Testis (tissue), 2 donors: ENCODE measurements around the gene C1QB.

Source experiments
- POLR2A ChIP-seq: fragments of 450-650 bp; IDR thresholded peaks from one replicate; pipeline ENCODE4 v1.6.1; 2017; ENCODE audit warnings: antibody characterized with exemption, mild to moderate bottlenecking, moderate library complexity
- TF ChIP-seq, protein P1 (sequence below), 3 experiments: fragments of 450-650 bp in 2 of 3; fragments of 200-600 bp in 1 of 3; sonication (generic) in 1 of 3; IDR thresholded peaks; one replicate each; pipeline ENCODE4 v1.5.1; 2016 to 2019; ENCODE audit warnings: antibody characterized with exemption in 3 of 3, mild to moderate bottlenecking in 2 of 3, moderate library complexity in 1 of 3

DNA sequence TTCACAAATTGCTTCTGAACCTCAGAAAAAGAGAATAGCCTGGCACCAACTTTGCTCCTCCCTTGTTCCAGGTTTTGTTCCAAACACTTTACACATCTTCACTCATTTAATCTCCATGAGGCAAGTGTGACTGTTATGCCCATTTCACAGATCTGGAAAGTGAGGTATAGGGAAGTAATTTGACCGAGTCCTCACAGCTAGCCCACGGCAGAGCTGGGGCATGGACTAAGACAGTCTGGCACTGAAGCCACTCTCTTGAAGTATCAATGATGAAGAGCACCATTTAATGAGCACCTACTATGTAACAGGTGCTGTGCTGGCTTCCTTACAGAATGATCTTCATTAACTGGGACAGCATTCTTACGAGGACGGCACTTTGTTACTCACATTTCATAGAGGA is 19.0 kb downstream of the C1QB start:
- TF ChIP-seq, protein P1, sequence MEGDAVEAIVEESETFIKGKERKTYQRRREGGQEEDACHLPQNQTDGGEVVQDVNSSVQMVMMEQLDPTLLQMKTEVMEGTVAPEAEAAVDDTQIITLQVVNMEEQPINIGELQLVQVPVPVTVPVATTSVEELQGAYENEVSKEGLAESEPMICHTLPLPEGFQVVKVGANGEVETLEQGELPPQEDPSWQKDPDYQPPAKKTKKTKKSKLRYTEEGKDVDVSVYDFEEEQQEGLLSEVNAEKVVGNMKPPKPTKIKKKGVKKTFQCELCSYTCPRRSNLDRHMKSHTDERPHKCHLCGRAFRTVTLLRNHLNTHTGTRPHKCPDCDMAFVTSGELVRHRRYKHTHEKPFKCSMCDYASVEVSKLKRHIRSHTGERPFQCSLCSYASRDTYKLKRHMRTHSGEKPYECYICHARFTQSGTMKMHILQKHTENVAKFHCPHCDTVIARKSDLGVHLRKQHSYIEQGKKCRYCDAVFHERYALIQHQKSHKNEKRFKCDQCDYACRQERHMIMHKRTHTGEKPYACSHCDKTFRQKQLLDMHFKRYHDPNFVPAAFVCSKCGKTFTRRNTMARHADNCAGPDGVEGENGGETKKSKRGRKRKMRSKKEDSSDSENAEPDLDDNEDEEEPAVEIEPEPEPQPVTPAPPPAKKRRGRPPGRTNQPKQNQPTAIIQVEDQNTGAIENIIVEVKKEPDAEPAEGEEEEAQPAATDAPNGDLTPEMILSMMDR (IDR thresholded peaks at IDR 0.05): no peak
- TF ChIP-seq POLR2A: no peak
